Stimulated activated CD4-positive, alpha-beta T cell treated with anti-CD3 and anti-CD28 coated beads, Interleukin-15, amount 100 ng/mL, for 24 hours (primary cell): ENCODE measurements around the gene DRC1.
A peak's percentile ranks its signal among the peaks of the same experiment; 100 is the strongest.
"Not testable (repeated sequence)": the region's sequence is repeated elsewhere in the genome, so short reads cannot be mapped to it uniquely, and the experiment has no call there.

Source experiments
- DNase-seq: peaks from one replicate; pipeline ENCODE4 v3.0.0-alpha.2; 2020

The DRC1 gene

DNA sequence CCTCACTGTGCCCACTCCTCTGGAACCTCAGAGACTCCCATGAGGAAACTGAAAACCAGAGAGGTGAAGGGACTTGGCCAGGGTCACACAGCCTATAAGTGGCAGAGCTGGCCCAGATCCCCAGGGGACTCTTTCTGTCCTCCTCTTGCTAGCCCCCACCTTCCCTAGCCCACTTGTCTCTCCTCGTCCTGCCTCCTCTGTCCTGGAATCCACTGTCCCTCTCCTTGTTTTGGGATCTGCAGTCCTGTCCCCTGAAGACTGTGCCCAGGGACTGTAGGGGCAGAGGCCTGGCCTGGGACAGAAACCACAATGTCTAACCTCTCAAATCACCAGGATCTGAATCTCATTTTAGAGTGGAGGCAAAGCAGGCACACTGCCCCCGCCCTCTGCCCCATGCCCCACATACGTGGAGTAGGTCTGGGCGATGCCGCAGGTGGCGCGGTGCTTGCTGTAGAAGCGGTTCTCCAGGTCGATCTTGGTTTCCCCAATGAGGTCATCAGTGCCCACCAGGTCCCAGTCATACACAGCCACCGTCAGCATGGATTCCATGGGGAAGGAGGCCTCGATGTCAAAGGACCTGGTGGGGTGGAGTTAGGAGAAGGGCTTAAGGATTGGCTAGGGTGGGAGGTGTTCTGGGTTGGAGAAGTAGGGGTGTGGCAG lies 63.7 kb downstream of the DRC1 start:
- no peak for DNase-seq

DNA sequence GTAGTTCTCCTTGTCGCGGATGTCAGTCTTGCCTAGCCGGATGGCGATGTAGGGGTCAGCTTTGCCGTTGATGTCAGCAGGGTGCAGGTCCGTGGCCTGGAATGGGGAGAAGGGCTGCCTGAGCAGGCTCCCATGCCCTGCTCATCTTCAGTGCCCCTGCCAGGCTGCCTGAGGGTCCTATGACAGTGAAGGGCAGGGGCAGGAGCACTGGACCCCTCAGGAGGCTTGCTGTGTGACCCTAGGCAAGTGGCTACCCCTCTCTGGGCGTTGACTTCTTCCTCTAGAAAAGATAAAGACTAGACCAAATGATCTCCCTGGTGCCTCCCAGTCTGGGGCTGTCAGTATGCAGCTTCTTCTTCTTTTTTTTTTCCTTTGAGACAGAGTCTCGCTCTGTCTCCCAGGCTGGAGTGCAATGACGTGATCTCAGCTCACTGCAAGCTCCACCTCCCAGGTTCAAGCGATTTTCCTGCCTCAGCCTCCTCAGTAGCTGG lies 64.3 kb downstream of the DRC1 start:
- no peak for DNase-seq

DNA sequence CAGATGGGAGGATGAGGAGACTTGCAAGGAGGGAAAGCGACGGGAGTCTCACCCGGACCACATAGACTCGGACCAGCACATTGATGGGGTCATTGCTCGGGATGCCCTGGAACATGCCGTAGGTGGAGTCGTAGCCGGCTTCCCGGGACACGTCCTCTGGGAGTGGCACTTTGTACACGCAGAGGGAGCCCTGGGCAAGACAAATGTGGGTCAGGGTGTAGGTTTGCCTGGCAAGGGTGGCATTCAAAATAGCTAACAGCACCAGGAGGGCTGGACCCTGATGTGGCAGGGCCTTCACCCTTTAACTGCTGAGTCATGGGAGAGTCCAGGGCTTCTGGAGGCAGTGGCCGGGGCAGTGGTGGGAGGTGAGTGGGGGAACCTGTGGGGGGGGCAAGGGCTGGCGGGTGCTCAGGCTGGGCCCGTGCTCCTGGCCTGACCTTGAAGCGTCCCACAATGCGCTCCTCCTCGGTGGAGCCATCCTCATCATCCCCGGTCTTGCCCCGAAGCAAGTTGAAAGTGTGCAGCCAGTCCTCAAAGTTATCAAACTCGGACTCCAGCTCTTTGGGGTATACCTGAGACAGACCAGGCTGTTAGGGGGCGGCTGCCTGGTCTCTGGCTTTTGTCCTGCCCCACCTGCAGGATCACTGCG lies 65.1 kb downstream of the DRC1 start:
- DNase-seq, result no peak

DNA sequence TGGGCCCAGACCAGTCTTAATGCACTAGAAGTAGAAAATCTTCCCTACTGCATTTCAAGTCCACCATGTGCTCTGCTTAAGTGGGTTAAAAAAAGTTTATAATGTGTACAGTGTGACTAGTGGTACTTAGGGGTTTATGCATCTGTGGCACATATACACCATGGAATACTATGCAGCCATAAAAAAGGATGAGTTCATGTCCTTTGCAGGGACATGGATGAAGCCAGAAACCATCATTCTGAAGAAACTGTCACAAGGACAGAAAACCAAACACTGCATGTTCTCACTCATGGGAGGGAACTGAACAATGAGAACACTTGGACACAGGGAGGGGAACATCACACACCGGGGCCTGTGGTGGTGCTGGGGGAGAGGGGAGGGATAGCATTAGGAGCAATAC lies 66.8 kb downstream of the DRC1 start:
- not testable (repeated sequence) for DNase-seq

DNA sequence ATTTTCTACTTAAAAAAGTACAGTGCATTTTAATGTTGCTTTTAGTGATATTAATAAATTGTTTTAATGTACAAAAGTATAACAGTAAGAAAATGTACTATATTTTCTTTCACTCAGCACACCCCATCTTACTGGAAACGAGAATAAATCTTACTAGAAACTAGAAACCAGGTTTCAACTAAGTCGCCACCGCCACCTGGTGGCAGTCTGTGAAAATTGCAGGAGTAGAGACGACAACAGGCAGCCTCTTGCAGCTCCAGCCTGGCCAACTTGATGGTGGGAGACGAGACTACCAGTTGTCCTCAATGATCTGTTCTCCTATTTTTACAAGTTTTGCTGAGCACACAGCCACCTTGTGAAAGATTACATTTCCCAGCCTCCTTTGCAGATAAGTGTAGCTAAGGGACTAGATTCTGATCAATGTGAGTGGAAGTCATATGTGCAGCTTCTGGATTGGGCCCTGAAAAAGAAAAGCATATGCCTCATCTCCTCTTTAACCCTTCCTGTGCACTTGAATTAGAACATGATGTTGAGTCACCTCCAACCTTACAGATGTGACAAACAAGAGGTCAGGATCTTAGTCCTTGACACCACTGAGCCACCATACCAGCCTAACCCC lies 67.5 kb downstream of the DRC1 start:
- DNase-seq, result peak; percentile 83

DNA sequence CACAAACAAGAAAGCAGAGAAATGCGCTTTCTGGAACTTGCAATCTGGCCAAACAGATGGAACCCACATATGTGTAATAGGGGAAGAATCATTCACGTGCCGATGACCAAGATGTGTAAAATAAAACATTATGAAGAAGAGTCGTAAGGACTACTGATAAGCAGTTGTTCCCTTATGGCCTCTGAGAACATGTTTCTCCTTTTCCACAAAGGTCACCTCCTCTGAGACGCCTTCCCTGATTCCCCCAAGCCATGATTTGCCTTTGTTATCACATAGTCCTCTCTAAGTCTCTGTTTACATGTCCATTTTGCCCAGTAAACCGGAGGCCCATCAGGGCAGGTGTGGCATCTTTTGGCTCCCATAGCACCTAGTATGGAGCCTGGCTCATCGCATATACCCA lies 68.2 kb downstream of the DRC1 start:
- DNase-seq, result no peak

DNA sequence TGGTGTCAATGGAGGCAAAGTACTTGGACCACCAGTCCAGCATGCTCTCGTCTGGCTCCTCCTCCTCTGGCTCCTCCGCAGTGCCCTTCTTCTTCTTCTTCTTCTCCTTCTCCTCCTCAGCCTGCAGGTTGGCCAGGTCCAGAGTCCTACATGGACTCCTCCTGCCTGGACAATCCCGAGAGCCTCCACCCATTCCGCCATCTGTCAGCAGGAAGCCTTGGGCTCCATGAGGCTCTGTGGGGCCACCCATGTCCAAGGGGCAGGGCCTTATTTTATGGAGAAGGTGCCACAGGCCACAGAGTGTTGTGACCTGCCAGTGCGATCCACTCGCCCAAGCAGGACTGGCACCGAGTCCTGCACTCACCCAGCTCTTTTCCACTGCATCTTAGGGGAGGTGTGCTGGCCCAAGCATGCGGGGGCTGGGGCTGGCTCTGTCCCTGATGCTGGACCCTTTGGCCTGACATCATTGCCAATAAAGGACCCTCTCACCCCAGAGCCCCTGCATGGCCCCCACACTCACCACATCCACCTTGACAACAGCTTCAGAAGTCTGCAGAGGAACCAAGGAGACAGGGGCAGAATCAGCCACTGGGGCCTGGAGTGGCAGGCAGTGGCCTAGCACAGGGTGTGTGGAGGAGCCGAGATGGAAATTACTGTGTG lies 69.0 kb downstream of the DRC1 start:
- DNase-seq, result no peak

DNA sequence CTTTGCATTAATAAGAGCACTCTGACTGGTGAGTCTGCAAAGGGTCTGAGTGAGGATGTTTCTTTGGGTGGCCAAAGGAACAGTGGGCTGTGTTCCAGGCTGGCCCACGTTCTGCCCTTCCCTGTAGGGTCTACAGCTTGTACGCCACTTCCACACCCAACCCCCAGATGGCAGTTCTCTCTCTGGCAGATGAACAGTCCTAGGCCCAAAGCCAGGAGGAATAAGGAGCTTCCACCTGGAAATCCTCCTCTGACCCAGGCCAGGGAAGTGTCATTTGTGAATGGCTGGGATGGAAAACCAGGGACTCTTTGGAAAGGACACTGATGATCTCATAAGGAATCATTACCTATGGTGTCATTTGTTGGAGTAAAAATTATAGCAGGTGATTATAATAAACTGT lies 69.6 kb downstream of the DRC1 start:
- no peak for DNase-seq

DNA sequence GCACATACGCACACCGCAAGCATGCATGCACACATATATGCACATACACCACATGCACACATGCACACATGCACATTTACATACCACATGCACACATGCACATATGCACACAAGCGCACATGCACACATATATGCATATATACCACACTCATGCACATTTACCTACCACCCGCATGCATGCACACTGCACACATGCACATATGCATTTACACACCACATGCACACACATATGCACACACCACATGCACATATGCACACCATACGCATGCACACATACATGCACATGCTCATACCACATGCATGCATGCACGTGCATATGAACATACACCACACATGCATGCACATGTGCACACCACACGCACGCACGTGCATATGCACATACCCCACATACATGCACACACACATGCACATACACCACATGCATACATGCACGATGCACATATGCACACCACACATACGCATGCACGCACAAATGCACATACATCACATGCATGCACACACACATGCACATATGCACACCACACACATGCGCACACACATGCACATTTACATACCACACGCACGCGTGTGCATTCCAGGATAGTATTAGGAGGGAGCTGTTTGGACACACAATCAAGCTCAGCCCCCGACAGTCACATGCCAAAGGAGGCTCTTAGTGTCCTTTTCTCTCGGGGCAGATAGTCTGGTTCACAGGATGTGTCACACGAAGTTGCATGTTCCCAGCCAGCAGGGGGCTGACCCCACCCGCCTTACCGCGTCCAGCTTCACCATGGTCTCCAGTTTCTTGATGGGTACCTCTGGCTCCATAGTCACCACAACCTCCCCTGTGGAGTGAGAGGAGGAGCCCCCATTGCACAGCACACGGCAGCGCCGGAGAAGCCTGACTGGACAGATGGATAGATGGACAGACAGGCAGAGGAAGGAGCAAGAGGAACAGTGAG lies 70.3 kb downstream of the DRC1 start:
- DNase-seq, result no peak

DNA sequence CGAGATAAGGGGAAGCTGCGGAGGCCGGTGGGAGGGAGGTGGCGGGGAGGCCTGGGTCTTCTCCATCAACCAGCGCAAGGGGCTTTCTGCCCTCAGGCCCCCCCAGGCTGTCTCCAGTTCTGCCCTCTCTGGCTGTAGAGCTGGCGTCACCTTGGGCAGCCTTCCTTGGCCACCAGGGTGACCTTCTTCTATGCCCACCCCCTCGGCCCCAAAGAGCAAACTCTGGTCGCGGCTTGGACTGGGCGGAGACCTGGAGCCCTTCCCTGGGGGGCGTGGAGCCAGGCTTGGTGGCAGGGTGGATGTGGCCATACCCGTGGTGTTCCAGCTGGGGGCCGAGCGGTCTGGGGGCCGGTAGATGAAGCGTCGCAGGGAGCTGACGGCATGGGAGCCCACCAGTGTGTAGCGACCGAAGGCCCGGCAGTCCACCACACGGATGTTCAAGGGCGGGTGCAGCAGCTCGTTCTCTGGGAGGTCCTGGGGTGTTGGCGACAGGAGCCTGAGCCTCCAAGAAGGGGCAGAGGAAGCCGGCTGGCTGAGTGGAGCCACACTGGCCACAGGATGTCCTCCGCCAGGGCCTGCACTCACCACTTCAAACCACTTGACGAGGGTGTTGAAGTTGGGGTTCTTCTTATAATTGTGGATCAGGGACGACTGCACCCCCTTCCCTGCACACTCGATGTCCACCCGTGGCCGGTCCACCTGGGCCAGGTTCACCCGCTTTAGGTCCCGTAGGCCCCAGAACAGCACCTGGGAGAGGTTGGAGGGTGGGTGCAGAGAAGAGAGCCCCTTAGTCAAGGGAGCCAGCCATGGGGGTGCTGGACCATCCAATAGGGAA lies 71.3 kb downstream of the DRC1 start:
- no peak for DNase-seq

DNA sequence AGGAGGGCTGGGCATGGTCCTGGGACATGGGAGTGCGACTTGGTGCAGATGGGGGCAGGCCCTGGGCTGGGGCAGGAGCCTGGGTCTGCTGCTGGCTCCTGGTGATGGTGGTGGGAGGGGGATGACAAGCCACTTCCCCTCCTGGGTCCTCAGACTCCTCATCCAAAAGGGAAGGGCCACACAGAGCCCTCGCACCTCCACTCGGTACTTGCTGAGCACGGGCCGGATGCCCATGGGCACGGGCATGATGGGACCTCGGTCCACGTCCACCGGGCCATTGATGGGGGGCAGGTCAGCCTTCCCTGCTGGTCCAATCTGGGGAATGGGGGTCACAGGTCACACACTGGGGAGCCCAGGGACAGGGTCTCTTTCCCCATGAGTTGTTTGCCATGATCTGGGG lies 72.1 kb downstream of the DRC1 start:
- no peak for DNase-seq

DNA sequence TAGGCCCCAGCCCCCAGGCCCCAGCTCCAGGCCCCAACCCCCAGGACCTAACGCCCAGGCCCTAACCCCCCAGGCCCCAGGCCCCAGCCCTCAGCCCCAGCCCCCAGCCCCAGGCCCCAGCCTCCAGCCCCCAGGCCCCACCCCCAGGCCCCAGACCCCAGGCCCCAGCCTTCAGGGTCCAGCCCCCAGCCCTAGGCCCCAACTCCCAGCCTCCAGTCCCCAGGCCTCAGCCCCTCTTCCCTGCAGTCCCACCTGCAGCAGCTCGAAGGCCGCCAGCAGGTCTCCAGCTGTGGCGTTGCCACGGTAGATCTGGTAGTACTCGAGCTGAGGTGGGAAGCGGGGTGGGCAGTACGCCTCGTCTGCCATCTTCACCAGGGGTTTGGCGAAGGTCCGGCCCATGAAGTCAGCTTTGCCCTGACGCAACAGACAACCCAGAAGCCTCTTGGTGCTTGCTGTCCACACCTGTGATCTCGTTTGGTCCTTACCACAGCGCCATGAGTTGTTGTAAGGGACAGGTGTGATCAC lies 72.6 kb downstream of the DRC1 start:
- DNase-seq, result no peak

DNA sequence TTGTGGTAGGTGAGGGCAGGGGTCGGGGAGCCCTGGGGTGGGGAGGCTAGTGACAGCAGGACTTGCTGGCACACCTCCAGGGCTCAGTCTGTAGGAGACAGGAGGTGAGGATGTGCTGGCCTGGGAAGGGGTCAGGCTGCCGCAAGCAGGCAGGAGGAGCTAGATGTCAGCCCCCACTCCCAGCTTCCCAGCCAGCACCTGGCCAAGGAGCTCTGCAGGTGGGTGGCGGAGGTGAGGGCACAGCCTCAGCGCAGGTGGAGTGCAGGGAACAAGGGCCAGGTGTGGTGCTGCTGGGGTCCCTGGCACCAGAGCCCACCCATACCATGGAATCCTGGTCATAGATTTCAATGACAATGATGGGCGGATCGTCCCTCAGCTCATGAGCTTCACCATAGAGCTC lies 73.3 kb downstream of the DRC1 start:
- no peak for DNase-seq

DNA sequence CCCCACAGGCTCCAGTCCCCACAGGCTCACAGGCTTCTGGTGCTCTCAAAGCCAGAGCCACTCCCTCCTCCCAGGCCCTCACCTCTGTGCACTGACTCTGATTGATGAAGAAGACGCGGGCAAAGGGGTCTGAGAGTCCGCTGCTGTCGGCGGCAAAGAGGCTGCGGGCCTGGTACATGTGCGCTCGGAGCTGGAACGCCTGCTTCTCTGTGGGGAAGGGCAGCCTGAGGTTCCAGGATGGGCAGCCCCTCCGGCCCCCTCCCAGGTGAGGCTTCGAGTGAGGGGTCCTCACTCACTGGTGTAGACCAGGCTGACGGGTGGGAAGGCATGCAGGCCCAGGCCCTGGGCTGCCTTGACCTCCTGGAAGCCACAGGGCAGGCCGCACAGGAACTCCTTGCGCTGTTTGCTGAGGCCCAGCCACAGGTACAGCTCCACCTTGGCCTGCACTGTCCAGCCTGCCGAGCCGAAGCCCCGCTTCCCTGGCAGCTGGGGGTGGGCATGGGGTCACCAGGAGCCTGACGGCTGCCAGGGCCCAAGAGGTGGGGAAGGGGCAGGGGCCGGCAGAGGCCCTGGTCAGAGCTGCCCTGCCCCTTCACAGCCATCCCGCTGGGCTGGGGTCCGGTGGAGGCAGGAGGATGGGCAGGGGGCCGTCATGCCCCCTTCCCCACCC lies 74.2 kb downstream of the DRC1 start:
- DNase-seq, result no peak

DNA sequence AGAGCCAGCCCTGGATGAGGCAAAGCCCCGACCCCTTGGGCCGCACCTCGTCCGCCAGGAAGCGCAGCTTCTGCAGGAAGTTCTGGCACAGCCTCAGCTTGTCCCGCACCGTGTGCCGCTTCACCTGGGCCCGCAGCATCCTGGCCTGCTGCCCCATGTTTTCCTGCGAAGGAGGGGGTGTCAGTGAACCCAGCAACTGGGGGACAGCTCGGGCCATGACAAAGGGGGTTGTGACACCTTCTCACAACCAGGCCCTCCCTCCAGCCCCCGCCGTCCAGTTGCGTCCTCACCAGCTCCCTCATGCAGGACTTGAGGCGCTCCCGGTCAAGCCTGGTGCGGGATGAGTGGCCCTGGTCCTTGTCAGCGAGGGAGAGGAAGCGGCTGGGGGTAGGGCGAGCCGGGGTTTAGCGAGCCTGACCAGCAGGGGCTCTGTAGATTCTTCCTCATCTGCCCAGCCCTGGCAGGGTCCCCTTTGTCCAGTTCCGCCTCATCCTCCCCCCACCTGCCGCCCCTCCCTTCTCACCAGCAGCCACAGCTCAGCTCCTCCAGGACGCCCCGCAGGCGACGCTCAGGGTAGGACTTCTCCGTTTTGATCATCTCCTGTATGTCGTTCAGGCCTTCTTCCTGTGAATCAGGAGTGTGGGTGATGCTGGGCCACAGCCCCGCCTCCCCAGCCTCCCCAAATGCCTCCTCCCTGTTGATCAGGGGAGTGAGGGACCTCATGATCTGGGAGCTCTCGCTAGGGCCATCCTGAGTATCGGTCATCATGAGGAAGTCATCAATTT lies 75.6 kb downstream of the DRC1 start:
- DNase-seq, result peak; percentile 19

DNA sequence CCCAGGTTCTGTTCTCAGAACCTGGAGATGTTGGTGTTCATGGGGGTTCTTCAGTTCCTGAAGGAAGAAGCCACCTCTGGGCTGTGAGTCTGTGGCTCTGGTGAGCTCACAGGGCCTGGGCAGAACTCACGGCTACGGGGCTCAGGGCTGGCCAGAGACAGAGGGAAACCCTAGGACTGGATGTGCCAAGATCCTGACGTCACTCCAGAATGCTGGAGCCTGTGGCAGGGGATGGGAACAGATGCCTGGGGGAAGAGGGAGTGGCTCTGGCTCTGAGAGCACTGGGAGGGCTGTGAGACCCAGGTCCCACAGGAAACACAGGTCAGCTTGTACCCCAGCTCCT lies 76.2 kb downstream of the DRC1 start, which contains the start of gene OTOF:
Gene OTOF (minus strand): TSS at position 214 of the 343 bp plus-strand sequence.
- DNase-seq, result no peak

DNA sequence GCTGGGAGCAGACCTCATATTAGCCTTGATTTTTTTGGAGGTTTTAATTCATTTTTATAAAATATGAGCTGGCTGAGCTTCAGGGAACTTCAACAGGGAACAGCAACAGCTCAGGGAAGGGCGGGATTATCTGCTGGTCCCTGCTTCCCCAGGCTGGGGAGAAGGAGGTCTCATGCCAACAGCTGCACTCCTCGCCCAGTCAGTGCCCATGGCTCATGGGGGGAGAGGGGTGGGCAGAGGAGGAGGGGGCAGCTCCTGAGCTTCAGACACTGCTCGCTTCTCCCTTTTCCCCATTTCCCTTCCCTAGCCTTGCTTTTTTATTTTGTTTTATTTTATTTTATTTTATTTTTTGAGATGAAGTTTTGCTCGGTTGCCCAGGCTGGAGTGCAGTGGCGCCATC lies 76.6 kb downstream of the DRC1 start:
- DNase-seq, result no peak

DNA sequence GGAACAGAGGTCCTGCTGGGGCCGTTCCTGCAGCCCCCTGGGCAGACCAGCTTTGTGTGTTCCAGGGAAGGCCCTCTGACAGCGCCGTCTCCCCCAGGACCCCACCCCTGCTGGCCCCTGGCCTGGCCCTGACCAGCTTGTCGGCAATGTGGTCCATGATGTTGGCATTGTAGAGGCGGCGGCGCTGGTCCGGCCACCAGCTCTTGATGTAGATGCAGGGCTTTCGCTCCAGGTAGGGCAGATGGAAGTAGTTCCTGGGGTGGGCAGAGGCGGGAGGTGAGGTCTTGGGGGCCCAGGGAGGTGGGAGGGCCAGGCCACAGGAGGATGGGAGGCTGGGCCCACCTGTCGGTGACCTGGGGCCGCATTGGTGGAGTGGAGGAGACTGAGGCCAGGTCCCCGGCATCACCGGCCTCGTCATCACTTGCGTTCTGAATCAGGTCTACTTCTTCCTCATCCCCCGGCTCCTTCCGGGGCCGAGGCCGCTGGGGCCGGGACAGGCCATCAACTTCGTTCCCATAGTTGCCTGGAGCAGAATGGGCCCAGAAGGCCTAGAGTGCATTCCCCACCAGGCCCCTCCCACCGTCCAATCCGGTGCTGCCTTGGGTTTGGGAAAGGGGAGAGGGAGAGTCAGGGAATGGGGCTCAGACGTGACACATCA lies 77.5 kb downstream of the DRC1 start:
- DNase-seq, result no peak

DNA sequence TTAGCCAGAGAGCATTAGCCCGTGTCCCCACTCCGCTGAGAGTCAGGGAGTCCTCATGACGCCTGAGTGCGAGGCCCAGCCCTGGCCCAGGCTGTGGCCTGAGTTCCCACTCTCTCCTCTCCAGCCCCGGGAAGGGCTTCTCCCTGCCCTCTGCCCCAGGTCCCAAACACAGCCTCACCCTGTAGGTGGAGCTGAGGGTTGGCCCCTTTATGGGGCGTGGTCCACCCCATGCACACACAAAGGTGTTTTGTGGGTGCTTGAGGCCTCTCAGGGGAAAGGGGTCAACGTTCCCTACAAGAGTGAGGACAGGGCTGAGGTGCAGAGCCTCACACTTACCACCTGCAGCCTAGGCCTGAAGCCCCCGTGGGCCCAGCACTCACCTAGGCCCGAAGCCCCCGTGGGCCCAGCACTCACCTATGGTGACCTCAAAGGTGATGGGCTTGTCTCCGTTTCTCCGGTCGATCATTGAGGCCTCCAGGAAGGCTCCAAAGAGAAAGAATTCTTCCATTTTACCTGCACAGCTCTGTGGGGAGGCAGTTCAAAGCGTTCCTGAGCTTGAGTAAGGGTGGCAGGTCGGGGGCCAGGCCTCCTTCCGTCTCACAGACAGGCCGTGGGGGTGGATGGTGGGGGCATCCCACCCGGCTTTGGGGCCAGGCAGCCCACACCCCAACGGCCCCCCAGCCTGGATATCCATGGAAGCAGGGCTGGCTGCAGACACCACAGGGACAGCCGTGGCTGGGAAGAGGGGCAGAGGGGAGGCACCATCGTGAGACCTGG lies 78.3 kb downstream of the DRC1 start:
- DNase-seq, result no peak
